ELF-1 (cell line): ENCODE results near the gene NACC2.
"Not testable (repeated sequence)": the region's sequence is repeated elsewhere in the genome, so short reads cannot be mapped to it uniquely, and the experiment has no call there.

Source experiments
- DNase-seq: peaks from one replicate; pipeline ENCODE4 v3.0.0-alpha.2; 2016; ENCODE audit warnings: low read depth, low spot score

Gene NACC2

DNA sequence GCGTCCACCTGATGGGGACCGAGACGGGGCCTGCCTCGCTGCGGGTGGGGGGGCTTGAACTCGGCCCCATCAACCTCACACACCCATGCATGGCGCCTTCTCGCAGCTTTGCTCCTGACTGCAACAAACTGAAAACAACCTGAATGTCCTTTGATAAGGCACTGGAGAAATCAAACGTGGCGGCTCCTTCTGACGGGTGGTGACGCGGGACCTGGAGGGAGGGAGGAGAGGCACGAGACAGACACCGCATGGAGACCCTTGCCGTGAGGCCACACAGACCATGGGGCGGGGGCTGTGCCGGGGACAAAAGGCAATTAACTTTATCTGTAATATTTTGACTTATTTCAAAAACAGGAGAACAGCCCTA, 48.6 kb downstream of the NACC2 start:
- no peak for DNase-seq

DNA sequence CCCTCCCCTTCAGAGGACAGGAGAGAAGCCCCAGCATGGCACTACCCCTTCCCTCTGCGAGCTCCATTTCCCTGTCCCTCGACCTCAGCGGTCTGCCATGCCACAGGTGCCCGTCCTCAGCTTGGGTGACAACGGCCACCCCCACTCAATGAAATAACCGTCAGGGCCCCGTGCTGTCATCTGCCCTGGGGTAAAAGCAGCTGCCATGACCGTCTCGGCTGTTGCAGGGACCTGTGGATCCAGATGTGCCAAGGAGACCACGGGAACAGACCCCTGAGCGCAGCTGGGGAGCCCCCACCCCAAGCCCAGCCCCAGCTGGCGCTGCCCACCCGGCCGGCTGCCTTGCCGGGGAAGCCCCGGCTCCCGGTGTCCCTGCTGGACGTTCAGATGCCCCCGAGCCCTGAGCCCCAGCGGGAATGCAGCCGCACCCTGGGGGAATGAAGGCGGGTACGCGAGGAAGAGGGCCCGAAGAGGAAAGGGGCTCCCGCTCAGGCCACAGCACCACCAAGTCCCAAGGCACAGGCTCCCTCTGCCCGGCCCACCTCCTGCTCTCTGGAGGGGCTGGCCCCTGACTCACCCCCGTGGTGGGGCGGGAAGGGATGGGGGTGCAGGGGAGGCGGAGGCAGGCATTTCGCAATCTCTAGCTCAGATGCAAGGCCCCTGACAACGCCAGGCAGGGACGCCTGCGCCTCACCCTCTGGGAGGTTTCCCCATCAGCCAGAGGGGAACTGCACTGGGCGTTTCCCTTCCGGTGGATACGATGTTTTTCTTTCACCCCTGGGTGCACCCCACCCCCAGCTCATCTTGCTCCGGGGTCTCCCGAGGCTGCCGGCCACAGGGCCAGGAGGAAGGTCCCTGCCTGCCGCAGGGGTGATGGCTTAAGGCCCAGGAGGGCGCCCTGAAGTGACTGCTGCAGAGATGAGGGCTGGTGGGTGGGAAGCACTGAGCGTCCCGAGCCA, 49.2 kb downstream of the NACC2 start:
- DNase-seq = no peak

GRCh38 chr9:136044971-136045594, 50.0 kb downstream of the NACC2 start:
- DNase-seq = no peak

- DNase-seq = no peak
These were observed 50.7 kb downstream of the NACC2 start for GRCh38 chr9:136044207-136044970.

DNA sequence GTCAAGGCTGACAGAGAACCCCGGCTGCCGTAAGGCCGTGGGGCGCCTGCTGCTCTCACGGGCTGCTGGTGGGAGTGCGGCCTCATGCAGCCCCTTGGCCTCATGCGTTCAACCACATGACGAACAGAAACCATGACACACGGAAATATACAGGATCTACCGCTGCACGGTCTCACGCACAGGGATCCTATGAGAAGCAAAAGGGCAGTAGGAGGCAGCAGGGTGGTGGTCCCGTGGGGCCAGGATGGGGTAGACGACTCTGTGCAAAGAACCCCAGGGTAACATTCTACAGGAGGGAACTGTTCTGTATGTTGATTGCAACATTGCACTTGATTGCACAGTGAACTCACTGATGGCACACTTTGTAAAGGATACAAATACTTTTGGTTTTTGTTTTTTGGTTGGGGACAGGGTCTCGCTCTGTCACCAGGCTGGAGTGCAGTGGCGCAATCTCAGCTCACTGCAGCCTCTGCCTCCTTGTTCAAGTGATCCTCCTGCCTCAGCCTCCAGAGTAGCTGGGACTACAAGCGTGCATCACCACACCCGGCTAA, 51.6 kb downstream of the NACC2 start:
- no peak for DNase-seq

DNA sequence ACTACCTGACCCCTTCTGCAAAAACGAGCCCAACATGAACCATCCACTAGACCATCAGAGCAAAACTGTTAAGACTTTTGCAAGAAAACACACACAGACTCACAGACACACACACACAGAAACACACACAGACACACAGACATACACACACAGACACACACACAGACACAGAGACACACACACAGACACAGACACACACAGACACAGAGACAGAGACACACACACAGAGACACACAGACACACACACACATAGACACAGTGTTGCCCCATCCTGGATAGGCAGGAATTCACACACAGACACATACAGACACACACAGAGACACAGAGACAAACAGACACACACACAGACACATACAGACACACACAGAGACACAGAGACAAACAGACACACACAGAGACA, 52.5 kb downstream of the NACC2 start:
- no peak for DNase-seq

DNA sequence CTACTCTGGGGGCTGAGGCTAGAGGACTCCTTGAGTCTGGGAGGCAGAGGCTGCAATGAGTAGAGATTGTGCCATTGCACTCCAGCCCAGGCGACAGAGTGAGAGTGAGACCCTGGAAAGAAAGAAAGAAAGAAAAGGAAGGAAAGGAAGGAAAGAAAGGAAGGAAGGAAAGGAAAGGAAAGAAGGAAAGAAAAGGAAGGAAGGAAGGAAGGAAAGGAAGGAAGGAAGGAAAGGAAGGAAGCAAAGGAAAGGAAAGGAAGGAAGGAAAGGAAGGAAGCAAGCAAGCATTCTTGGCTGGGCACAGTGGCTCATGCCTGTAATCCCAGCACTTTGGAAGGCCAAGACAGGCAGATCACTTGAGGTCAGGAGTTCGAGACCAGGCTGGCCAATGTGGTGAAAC, 54.2 kb downstream of the NACC2 start:
- not testable (repeated sequence) for DNase-seq

DNA sequence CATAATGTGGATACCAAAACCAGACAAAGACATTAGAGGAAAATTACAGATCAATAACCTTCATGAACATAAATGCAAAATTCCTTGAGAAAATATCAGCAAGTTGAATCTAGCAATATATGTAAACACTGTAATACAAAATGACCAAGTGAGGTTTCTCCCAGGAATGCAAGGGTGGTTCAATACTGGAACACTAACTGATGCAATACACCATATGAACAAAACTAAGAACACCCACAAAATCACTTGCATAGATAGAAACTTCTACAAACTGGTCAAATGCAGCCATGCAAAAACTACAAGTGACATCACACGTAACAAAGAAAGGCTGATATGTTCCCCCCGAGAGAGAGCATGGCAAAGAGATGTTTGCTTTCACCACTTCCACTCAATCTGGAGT, 55.6 kb downstream of the NACC2 start:
- DNase-seq = no peak

GRCh38 chr9:136036848-136037247, 58.2 kb downstream of the NACC2 start:
- DNase-seq = no peak

DNA sequence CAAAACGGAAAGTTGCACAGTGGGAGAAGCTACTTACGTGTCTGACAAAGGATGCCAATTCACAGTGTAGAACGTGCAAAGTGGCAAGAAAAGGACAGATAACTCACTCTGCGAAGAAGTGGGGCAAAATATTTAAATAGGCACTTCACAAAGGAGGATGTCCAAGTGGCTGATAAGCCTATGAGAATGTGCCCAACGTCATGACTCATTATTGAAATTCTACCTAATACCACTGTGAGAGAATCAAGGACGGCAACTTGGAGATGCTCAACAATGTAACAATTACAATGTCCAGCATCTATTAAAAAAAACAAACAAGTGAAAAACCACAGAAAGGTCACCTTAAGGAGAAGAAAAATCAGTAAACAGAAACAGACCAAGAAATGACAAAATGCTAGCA, 59.0 kb downstream of the NACC2 start:
- DNase-seq = no peak

- no peak for DNase-seq
These were observed 63.1 kb downstream of the NACC2 start for GRCh38 chr9:136031741-136032730.

- no peak for DNase-seq
These were observed 64.0 kb downstream of the NACC2 start for GRCh38 chr9:136031094-136031493.

GRCh38 chr9:136029556-136029955, 65.5 kb downstream of the NACC2 start:
- DNase-seq = no peak

GRCh38 chr9:136028760-136029470, 66.2 kb downstream of the NACC2 start:
- DNase-seq = no peak

DNA sequence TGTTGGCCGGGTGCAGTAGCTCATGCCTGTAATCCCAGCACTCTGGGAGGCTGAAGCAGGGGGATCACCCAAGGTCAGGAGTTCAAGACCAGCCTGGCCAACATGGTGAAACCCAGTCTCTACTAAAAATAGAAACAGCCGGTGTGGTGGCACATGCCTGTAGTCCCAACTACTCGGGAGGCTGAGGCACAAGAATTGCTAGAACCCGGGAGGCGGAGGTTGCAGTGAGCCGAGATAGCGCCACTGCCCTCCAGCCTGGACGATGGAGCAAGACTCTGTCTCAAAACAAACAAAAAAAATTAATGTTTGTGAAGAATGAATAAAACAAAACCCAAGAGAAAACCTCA, 68.2 kb downstream of the NACC2 start:
- not testable (repeated sequence) for DNase-seq

DNA sequence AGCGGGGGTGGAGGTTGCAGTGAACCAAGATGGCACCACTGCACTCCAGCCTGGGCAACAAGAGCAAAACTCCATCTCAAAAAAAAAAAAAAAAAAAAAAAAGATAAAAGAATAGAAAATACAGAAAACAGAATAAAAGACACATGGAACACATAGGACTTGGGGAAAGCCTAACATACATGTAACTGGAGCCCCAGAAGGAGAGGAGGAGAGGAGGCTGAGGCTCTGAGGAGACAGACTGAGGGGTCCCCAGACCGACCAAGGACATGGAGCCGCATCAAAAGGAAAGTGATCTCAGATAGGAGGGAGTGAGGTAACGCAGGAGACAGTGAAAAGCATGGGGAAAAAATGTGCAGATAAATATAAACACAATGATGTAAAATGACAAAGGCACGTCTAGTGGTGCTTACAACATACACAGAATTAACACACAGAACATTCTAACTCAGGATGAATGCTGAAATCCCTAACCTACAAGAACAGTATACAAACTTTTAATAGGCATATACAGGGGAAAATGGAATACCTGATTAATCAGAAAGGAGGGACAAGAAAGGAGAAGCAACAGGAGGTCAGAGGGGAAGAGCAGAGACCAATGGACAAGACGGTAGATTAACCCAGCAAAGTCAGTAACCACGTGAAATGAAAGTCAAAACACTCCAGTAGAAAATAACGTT, 68.7 kb downstream of the NACC2 start:
- no peak for DNase-seq

DNA sequence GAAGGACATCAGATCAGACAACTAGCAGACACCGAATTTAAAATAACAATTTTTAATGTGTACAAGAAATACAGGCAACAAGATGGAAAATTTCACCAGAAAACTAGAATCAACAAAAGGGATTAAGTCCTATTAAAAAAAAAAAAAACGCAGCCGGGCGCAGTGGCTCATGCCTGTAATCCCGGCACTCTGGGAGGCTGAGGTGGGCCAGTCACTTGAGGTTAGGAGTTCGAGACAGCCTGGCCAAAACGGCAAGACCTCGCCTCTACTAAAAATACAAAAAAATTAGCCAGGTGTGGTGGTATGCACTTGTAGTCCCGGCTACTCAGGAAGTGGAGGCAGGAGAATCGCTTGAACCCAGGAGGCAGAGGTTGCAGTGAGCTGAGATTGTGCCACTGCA, 69.6 kb downstream of the NACC2 start:
- no peak for DNase-seq

DNA sequence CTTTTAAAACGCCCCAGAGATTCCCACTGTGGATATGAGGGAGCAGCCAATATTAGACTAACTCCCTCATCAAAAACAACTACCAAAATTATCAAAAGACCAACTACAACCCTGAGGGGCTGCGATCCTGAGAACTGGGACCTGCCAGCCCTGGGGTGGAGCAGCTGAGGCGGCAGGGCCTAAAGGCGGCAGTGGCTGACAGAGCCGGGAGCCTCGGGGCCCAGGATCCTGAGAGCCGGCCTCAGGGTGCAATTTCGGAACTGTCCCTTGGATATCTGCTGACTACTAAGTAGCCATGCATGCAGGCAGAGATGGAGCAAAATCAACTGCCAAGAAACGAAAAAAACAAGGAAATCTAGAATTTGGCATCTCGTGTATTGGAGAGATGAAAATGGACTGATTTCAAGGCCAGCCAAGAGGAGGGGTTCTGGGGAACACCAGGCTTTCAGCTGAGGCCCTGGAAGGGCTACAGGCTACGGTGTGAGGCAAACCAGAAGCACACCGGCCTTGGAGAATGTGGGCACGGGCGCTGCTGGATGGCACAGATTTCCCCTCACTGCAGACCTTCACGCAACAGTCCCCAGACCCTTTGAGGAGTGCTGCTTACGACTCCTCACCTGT, 70.3 kb downstream of the NACC2 start:
- no peak for DNase-seq

DNA sequence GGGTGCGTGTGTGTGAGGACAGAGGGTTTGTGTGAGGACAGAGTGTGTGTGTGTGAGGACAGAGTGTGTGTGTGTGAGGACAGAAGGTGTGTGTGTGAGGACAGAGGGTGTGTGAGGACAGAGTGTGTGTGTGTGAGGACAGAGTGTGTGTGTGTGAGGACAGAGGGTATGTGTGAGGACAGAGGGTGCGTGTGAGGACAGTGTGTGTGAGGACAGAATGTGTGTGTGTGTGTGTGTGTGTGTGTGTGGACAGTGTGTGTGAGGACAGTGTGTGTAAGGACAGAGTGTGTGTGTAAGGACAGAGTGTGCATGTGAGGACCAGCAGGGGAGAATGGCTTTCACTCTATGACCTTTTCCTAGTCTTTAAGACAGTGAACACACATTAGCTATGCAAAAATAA, 70.8 kb downstream of the NACC2 start:
- no peak for DNase-seq
